Daoy (cell line): ENCODE measurements around the gene IPO13. TPM values are rescaled to one million over a fixed set of nuclear protein-coding genes. Genes with fewer than 3 reads are reported as not detected.

Experiments
- DNase-seq: peaks from one replicate; pipeline ENCODE4 v3.0.0-alpha.2; 2015; ENCODE audit warnings: low read depth
- total RNA-seq: library from RNA; depleted of rRNA; stranded (reverse); fragments of >200 nt; shearing (Covaris generic); gene quantifications from 2 replicates; pipeline ENCODE4 v1.2.3, GENCODE V29; 2014; rRNA removed

Gene IPO13
- total RNA-seq, 1 experiment from 2014 or later: 14.0 TPM

DNA sequence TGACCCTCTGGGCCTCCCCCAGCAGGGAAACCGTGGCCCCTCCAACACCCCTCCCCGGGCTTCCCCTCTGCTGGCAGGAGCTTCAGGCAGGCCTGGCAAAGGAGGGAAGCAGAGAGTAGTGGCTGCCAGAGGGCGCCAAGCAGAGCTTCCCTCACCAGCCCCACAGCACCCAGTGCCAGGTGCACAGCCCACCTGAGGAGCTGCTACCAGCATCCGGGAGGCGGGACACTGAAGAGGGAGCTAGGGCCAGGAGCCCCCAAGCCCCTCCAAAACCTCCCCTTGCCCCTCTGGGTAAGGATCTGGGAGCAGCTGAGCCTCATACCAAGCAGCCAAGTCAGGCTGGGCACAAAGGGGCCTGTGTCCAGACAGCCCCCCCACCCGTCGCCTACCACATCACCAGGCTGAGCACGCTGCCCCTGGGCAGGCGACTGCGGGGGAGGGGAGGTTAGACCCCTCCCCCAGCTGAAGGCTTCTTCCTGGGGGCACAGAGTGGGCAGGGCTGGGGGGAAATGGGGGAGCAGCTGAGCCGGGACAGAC is 64.3 kb downstream of the IPO13 start:
- DNase-seq: no peak

DNA sequence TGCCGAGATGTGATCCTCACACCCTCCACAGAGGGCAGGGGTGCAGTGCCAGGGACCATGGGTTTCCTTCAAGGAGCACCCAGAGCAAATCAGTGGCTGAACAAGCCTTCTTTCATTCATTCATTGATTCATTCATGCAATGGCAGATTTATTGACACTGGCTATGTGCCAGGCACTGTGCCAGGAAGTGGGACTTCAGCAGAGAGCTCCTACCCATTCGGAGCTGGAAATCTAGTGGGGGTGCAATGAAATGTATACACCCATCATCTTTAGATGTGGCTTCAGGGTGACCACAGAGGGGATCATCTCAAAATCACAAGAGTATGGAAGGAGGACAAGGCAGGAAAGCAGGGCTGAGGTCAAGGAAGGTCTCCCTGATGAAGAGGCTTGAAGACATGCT is 65.7 kb downstream of the IPO13 start:
- DNase-seq: peak; percentile 33

DNA sequence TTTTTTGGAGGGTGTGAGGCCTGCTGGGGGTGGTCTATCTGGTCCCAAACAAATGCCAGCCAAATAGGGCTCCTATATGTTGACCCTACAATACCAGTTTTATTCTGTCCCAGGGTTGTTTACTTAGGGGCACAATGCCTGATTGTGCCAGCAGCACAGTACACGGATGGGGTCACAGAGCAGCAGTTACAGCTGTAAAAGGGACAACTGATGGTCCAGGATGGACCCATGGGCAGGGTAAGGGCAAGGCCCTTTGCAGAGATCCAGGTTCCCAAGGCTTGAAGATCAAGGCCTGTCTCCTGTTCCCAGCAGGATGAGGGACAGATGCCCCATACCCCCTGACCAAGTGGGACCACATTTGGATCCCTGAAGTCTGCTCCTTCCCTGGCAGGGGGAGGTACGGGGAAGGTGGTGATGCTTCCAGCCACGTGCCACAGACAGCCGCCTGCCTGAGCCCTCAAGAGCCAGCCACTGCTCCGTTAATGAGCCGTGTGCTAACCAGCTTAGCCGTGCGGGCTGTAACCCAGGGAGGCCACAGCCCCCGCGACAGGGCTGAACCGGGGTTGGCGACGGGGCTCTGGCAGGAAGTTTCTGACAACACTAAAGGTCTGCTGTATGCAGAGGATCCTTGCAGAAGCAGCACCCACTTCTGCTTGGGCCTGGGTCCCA is 66.3 kb downstream of the IPO13 start:
- no peak for DNase-seq

DNA sequence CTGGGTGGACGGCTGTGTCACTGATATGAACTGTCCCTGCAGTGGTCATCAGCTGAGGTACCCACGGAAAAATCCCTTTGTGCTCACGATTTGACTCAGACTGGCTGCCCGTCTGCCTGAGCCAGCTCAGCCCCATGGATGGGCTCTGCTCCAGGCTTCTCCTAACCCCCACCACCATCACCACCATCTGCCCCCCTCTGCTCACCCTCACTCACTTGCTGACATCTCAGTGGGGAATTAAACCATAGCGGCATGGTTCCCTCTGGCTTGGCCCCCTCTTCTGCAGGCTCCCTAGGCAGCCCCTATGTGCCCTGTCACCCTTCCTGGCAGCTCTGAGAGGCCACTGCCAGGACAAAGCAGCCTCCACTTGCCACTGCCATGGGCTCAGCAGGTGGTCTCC is 67.2 kb downstream of the IPO13 start:
- no peak for DNase-seq

DNA sequence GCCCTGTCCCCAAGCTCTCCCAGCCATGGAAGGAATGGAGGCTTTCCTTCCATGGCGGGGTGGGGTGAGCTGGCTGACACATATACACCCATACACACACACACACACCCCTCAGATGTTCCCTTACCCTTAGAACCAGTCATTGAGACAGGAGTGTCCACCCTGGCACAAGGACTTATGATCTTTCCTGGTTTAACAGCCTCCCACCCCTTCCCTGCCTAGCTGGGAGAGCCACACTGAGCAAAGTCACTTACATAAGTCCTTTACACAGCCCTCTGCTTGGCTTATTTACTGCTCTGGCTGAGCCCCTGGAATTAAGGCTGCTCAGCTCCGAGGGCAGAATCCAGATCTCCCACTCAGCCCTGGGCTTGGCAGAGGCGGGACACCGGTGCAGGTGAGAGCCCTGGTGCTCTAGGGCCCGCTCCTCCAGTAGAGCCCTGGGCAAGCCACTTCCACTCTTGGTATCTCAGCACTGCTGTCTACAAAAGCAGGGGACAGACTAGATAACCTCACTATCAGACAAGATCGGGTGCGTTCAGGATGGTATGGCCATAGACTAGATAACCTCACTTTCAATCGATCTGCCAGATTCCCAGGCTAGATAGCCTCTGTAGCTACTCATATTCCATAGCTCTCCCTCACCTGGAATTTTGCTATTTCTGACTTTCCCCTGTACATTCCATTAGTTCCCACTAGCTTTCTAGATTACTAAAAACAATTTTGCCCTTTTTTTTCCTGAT is 67.8 kb downstream of the IPO13 start:
- DNase-seq: no peak

DNA sequence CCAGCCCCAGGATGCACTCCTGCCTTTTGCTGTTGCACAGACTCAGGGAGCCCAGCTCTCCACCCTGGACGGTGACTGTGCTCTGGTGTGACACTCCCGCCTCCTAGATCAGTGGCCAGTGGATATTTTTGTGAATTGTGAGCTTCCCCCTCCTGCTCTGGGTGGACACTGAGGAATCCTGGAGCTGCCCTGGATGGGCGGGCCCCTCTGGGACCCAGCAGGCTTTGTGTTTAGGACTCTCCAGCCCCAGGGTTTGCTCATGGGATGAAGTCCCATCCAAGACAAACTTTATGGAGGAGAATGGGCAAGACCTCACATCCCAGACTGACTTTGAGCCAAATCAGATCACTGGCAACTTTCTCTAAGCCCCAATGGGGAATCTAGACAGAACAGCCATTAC is 68.5 kb downstream of the IPO13 start:
- DNase-seq: no peak

DNA sequence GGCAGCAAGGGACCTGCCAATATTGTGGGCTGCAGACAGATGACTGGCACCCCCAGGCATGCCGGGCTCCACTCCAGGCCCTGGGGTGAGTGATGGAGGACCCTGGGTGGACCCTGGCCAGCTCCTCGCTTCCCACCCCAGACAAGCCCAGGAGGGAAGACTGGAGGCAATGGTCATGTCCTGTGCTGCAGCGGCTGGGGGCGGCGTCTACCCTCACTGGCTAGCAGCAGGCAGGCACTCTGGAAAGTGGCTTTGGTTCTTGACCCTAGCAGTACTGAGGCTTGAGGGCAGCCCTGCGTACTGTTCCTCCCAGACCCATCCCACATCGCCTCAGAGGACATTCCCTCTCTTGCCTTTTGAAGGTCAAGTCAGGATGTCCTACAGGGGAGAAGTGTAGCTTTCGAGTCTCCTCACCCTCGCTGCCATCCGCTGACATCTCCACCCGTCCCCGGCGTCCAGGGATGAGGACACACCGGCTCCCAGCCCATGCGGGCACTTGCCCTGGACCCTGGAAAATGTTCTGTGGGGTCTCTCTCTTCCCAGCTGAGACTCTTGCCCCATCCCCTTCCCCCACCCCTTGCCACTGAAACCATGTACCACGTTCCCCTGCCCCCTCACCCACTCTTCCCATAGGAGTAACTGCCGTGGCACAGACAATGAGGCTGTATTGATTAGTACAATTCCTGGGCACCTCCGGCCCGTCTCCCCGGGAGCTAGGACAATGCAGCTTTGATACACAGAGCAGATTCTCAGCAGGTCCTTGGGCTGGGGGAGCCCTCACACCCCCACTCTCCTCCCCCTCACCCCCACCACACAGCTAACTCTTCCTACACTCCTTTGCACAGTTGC is 69.5 kb downstream of the IPO13 start:
- DNase-seq: no peak

DNA sequence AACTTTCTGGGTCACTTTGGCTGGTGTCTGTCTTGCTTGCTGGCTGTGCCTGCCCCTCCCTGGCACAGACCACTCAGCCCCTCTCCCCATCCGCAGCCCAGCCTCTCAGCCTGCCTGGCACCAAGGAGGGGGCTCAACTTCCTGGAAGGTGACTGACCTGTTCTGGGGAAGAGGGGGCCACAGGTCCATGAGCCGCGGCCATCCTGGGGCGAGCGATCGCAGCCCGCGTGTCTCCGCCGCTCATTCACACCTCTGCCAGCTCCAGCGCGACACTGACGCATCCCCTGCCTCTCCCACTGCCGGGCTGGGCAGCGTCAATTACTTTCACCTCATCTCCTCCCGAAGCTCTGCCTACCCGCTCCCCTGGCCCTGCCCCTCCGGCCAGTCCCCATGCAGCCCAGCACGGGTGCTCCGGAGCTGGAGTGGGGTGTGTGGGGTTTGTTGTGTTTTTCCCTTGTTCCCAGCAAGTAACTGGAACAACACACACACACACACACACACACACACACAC is 70.2 kb downstream of the IPO13 start:
- DNase-seq: no peak

Other genes with a start within 250 kb of the IPO13 start
- gene ST3GAL3, start 239.4 kb upstream of the IPO13 start, total RNA-seq: 13.0 and 15.8 TPM in 2 replicates
- 0.91 and 2.5 TPM in 2 replicates for gene ARTN, start 13.1 kb upstream of the IPO13 start, total RNA-seq
- gene DPH2, start 23.1 kb downstream of the IPO13 start, total RNA-seq: 64.7 and 88.9 TPM in 2 replicates
- 207 and 233 TPM in 2 replicates for gene ATP6V0B, start 28.0 kb downstream of the IPO13 start, total RNA-seq
- 55.9 and 58.1 TPM in 2 replicates for gene B4GALT2, start 32.3 kb downstream of the IPO13 start, total RNA-seq
- gene CCDC24, start 44.6 kb downstream of the IPO13 start, total RNA-seq: 1.8 and 3.6 TPM in 2 replicates
- gene SLC6A9, start 84.5 kb downstream of the IPO13 start, total RNA-seq: 0.74 and 6.3 TPM in 2 replicates
- not detected in 2 replicates for gene KLF17, start 171.9 kb downstream of the IPO13 start, total RNA-seq
- gene KLF18, start 194.7 kb downstream of the IPO13 start, total RNA-seq: 0.48 TPM in 1 of 2 replicates, not detected in the other